Effector CD4-positive, alpha-beta T cell (primary cell): Measurements from ENCODE around the gene UBASH3B.

ENCODE experiments used
- DNase-seq: peaks from one replicate; pipeline ENCODE4 v3.0.0-alpha.2; 2020

UBASH3B gene

GRCh38 chr11:122681070-122681469 lies 25.5 kb downstream of the UBASH3B start:
- no peak for DNase-seq

GRCh38 chr11:122681735-122682134 lies 26.2 kb downstream of the UBASH3B start:
- DNase-seq, result no peak

- no peak for DNase-seq
Observed at GRCh38 chr11:122682464-122682863, 26.9 kb downstream of the UBASH3B start.

DNA sequence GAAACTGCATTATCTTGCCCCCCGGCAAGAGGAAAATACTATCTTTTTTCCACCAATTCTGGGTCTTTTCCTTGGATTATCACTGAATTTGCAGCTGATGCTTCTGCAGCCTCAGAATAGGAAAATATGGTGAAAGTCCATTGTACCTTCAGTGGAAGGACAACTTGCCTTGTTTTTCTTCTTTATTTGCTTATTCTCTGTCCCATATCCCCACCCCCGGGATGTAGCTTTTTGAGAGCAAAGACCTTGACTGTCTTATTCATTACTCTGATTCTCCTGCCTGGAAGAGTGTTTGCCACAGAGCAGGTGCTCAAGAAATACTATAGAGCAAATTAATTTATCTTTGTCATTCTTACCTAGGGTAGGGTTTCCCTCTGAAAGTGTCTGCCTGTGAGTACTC lies 29.5 kb downstream of the UBASH3B start:
- no peak for DNase-seq

DNA sequence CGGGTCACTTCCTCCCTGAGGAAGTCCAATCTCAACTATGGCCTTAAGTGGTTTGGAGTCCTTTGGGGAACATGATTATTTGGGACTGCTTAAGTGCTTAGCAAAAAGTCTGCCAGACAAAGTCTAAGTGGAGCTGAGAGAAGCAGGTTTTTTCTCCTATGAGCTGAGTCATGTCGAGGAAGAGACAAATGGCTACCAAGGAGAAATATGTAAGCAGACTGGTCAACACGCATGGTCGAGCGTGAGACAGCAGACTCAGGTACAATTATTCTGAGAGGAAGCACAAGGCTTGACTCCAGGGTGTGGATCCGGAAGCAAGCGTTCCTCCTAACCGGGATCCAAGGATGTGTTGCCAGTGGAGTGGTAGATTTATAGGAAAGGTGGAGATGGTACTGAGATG lies 30.6 kb downstream of the UBASH3B start:
- no peak for DNase-seq

DNA sequence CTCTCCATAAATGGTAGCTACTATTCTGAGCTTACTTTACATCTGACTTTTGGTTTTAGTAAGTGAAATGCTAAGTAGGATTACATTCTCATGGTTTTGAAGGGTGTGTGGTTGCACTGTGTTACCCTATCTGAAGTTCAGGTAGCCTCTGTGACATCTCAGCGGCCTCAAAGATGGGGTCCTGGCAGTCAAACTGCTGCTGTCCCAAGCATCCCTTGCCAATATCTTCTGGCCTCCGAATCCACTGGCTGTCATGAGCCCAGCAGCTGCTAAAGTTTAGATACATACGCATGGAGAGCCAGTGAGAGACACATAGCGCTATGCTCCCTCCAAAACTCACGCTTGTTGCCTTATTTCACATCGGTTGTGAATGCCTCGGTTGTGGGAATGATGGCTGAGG lies 34.9 kb downstream of the UBASH3B start:
- DNase-seq, result no peak

DNA sequence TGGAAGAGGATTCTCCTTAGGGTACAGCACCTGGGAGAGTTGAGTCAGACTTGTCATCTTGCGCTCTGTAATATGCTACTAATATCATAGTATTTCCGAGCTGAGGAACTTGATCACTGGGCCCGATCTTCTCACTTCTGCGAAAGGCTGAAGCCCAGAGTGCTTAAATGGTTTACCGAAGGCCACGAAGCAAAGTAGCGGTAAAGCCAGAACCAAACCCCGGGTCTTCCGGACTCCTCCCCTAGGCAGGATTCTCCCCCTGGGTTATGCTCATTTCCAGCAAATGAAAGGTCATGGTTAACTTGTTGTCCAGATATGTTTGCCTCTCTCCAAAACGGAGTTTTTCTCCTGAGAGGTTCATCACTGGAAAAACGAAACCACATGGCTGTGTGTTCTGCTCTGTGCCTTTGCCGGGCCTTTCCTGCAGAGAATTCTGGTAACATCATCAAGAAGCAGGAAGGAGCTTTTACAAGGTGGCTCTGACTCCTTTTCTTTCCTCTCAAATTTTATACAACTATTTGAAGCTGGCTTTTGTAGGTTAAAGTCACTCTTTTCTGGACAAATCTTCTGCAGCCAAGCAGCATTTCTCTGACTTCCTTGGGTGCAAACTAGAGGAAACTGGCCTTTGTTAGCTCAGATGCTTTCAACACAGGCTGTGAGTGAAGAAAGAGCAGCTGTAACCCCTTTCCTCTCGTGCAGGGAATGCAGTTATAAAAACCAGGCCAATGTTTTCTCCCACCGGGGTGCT lies 35.5 kb downstream of the UBASH3B start:
- DNase-seq, result no peak

DNA sequence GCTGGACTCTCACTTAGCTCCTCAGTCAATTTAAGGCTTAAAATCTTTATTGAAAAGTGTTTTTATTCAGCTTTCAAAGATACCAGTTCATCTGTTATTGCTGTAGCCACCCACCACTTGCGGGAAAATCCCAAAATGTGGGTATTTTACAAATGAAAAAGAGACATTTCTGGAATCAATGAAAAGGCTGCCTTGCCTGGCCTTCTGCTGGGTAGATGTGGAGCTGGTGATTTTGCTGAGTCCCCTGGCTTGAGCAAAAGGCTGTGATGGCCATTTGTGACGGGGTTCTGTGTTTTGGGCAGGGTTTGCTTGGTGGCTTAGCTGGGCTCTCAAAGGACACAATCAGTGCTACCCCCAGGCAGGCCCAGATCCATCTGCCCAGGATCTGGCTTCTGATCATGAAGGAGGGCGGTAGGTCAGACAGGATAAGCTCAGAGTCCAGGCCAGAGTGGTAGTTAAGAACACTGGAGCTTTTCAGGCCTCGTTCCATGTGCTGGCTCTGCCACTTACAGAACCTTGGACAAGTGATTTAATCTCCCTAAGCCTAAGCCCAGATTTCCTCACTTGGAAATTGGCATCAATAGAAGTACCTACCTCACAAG lies 36.1 kb downstream of the UBASH3B start:
- no peak for DNase-seq

DNA sequence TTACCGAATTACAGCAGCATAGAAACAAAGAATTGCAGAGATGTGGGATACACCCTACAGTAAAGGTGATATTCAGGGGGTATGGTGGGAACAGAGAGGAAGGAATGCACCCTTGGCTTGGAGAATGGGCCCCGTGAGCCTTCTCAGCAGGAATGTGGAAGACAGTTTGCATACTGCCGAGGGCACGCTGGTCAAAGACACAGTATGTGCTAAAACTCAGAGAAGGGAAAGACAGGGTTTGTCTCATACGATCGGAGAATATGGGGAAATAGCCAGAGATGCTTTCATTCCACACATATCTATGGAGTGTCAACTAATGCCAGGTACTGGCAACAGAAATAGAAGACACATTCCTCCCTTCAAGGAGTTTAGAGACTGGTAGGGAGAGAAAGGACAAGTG lies 36.9 kb downstream of the UBASH3B start:
- DNase-seq, result no peak

DNA sequence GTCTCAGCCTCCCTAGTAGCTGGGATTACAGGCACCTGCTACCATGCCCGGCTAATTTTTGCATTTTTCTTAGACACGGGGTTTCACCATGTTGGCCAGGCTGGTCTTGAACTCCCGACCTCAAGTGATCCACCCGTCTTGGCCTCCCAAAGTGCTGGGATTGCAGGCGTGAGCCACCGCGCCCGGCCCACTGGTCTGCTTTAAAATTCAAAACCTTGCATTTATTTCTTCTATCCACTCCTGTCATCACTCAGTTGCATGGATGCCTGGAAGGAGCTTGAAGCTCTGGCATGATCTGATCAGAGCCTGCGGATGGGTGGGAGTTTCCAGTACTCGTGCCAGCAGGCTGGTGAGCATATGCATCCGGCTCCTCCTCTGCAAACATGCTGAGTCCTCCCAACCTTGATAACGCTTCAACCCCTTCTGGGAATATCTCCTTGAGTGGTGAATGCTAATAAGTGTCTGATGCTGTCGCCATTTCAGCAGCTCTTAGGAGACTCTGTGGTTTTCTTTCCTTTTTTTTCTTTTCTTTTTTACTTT lies 39.6 kb downstream of the UBASH3B start:
- DNase-seq, result no peak

- DNase-seq, result peak; percentile 60
Observed at GRCh38 chr11:122696662-122697061, 41.1 kb downstream of the UBASH3B start.

GRCh38 chr11:122697636-122698167 lies 42.2 kb downstream of the UBASH3B start:
- peak; percentile 22 for DNase-seq

- DNase-seq, result no peak
Observed at GRCh38 chr11:122698392-122698791, 42.9 kb downstream of the UBASH3B start.

- DNase-seq, result no peak
Observed at GRCh38 chr11:122700666-122701065, 45.1 kb downstream of the UBASH3B start.

GRCh38 chr11:122701143-122701542 lies 45.6 kb downstream of the UBASH3B start:
- DNase-seq, result no peak

- DNase-seq, result no peak
Observed at GRCh38 chr11:122703541-122704272, 48.2 kb downstream of the UBASH3B start.

- no peak for DNase-seq
Observed at GRCh38 chr11:122705396-122705795, 49.9 kb downstream of the UBASH3B start.

DNA sequence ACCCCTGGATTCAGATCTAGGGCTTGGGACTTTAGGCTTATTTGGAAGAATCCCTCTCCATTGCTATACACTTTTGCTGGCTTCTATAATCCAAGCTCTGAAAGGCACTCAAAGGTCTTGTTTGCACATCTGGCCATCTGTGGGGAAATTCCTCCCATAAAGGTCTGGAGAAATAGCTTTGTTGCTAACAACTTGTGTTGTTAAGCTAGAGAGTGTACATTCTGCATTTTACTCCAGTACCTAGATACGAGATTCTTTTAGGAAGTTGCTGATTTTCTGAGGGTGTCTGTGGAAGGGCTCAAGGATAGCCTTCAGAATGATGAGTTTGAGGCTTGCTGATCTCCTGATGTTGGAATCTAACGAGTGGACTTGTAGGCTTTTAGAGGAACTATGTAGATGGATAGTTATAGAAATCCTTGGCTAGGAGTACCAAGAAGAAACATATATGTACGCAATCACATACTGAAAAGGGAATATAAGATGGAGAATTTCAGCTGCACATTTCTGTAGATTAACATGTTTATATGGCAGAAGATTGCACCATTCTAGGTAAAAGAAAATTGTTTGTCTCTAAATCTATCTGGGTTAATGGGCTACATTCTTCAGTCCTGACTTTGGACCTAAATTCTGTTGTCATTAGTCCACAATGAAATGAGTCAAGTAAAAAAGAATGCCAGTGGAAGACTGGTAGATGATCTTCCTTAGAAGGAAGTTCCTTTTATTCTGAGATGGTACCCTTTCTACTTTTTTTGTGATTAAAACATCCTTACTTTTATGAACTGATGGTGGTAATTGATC lies 51.0 kb downstream of the UBASH3B start:
- no peak for DNase-seq

DNA sequence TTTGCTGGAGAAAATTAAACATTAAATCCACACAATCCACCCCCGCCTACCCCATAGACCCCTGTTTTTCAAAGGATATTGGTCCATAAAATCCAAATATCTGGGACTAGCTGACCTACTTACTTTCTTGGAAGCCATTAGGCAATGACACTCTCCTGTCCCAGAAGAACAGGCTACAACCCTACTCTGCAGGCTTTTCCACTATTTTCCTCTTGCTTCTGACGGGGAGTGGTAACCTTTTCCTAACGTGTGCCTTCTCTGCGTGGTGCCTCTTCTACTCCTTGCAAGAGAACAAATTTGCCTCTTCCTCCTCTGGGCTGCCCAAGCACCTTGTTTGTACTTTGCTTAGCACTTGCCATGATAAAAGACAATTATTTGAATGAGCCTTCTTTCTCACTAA lies 51.6 kb downstream of the UBASH3B start:
- DNase-seq, result no peak

DNA sequence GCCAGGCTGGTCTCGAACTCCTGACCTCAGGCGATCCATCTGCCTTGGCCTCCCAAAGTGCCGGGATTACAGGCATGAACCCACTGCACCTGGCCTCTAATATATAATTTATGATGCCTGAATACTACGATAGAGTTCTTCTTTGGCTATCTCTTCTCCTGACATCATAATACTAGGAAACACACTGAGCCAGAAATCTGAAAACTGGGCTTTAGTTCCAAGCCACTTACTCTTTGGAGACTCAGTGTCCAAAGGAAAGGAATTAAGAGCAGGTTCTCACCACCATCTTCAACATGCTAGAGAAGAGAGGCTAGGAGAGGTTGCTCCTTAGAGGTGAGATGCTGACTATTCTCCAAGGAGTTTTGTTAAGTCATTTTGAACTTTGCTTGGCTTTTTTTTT lies 52.4 kb downstream of the UBASH3B start:
- no peak for DNase-seq

DNA sequence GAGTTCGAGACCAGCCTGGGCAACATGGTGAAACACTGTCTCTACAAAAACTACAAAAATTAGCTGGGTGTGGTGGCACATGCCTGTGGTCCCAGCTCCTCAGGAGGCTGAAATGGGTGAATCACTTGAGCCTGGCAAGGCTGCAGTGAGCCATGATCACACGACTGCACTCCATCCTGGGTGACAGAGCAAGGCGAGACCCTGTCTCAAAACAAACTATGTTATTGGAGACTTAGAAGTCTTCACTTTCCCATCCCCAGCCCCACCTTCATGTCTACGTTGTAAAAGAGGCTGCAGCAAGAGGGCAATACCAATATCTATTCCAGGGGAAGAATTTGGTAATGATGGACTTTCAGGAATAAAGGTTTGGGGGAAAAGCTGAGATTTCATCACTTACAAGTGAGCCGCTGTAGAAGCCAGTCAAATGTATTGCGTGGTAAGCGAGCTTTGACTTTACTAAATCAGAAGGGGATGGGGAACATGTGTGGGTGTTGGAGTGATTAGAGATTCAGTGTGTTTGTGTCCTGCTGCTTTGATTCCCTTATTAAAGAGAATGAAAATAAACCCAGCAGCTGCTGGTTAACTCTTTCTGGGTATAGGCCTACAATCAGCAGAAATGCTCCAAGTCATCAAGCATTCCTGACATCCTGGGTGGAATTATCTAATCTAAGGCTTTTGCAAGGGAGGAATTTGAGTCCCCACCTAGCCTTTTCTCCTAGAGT lies 53.7 kb downstream of the UBASH3B start:
- DNase-seq, result no peak

- DNase-seq, result no peak
Observed at GRCh38 chr11:122711362-122711761, 55.8 kb downstream of the UBASH3B start.
